Measurements from ENCODE around the gene PTPRA.

DNA sequence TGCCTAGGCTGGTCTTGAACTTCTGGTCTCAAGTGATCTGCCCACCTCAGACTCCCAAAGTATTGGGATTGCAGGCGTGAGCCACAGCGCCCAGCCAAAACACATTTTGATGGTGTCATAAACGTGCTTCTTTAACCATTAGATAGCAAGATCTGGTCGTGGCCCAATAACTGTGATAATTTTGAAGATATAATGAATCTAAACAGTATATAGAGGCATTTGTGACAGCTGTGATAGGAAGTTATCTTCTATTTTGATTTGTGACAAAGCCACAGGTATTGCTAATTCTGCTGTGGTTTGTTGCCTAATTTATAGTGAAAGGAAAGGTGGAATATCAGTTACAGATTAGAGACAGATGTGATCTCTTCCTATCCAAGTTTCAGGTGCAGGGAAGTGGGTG, 197.4 kb downstream of the PTPRA start:
- TF ChIP-seq, protein P1, sequence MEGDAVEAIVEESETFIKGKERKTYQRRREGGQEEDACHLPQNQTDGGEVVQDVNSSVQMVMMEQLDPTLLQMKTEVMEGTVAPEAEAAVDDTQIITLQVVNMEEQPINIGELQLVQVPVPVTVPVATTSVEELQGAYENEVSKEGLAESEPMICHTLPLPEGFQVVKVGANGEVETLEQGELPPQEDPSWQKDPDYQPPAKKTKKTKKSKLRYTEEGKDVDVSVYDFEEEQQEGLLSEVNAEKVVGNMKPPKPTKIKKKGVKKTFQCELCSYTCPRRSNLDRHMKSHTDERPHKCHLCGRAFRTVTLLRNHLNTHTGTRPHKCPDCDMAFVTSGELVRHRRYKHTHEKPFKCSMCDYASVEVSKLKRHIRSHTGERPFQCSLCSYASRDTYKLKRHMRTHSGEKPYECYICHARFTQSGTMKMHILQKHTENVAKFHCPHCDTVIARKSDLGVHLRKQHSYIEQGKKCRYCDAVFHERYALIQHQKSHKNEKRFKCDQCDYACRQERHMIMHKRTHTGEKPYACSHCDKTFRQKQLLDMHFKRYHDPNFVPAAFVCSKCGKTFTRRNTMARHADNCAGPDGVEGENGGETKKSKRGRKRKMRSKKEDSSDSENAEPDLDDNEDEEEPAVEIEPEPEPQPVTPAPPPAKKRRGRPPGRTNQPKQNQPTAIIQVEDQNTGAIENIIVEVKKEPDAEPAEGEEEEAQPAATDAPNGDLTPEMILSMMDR (IDR thresholded peaks at IDR 0.05; ENCODE audit: poor library complexity) = no peak
- TF ChIP-seq EZH2phosphoT487 (IDR thresholded peaks at IDR 0.05; ENCODE audit: low read depth, severe bottlenecking, unreplicated experiment) = no peak

Data from hepatocyte (in vitro differentiated cells).